Activated B cell treated with CpG ODN at 0.5 μM for 24 hours (primary cell): Measurements from ENCODE around the gene ABHD1. TPM values are rescaled to one million over a fixed set of nuclear protein-coding genes. Genes with fewer than 3 reads are reported as not detected.

ENCODE experiments used
- ATAC-seq: fragments of 200-7000 bp; cut with Tn5 transposase; one replicate; pipeline ENCODE4 v1.10.0; 2021; ENCODE audit warnings: low read depth, mild to moderate bottlenecking, moderate library complexity
- CTCF ChIA-PET: fragments of 350-600 bp; sonication (Branson Sonifier 250); formaldehyde crosslinking; loops from one replicate; lab custom pipeline; 2021; ENCODE audit warnings: antibody characterized with exemption; lab: Charles Lee
- POLR2A ChIA-PET: fragments of 350-600 bp; sonication (Branson Sonifier 250); formaldehyde crosslinking; loops from one replicate; lab custom pipeline; 2021; ENCODE audit warnings: antibody characterized with exemption; lab: Charles Lee
- DNase-seq: peaks from one replicate; pipeline ENCODE4 v3.0.0; 2022
- H3K27ac Mint-ChIP-seq: one replicate; pipeline ENCODE4 v1.8.0; 2020; ENCODE audit warnings: mixed read lengths
- H3K27me3 Mint-ChIP-seq: one replicate; pipeline ENCODE4 v1.8.0; 2021; ENCODE audit warnings: mixed read lengths
- H3K36me3 Mint-ChIP-seq: one replicate; pipeline ENCODE4 v1.8.0; 2021; ENCODE audit warnings: low read depth, mixed read lengths
- H3K4me1 Mint-ChIP-seq: one replicate; pipeline ENCODE4 v1.8.0; 2021; ENCODE audit warnings: mixed read lengths
- H3K4me3 Mint-ChIP-seq: one replicate; pipeline ENCODE4 v1.8.0; 2020; ENCODE audit warnings: mild to moderate bottlenecking, mixed read lengths
- H3K9me3 Mint-ChIP-seq: one replicate; pipeline ENCODE4 v1.8.0; 2020; ENCODE audit warnings: mixed read lengths
- CTCF ChIP-seq: fragments of 200-600 bp; IDR thresholded peaks from one replicate; pipeline ENCODE4 v1.8.0; 2022; ENCODE audit warnings: antibody characterized with exemption, mild to moderate bottlenecking
- intact Hi-C: fragments of 100-400 bp; cut with micrococcal nuclease; formaldehyde crosslinking; loops from one replicate; pipeline ENCODE4 v1.15.1; 2024
- total RNA-seq: library from RNA; stranded (reverse); gene quantifications from 2 replicates; pipeline ENCODE4 v1.2.3, GENCODE V29; 2022

Gene ABHD1
- total RNA-seq, 1 donor from 2014 or later: 1.1 TPM

- no peak overlapping the region for H3K27ac Mint-ChIP-seq
- DNase-seq (no peak), ATAC-seq (no peak)
- H3K27me3 Mint-ChIP-seq: peaks cover 20% of the 10 kb centered on the region
- TF ChIP-seq CTCF: no peak
- no peaks in the 10 kb centered on the region for H3K4me1 Mint-ChIP-seq
- ChIA-PET CTCF (interaction anchor here (1.3 kb wide), 1 partner anchor 18 kb away, joined by 4 read pairs; no protein-coding TSS in a partner anchor), POLR2A (no interaction called here)
- no peaks in the 10 kb centered on the region for H3K9me3 Mint-ChIP-seq
- H3K4me3 Mint-ChIP-seq: no peak overlapping the region
- H3K36me3 Mint-ChIP-seq: no peaks in the 10 kb centered on the region
- intact Hi-C loops: no loop called here
Observed at GRCh38 chr2:27152102-27152795, 28.6 kb downstream of the ABHD1 start.

GRCh38 chr2:27152796-27153464 is 29.3 kb downstream of the ABHD1 start:
- H3K27ac Mint-ChIP-seq: no peak overlapping the region
- no peak for ATAC-seq

GRCh38 chr2:27154488-27154887 is 30.9 kb downstream of the ABHD1 start:
- ATAC-seq: no peak
- ChIA-PET POLR2A (no interaction called here), CTCF (no interaction called here)
- intact Hi-C loops: no loop called here
- DNase-seq: no peak
- H3K9me3 Mint-ChIP-seq: no peaks in the 10 kb centered on the region
- no peak overlapping the region for H3K27ac Mint-ChIP-seq
- TF ChIP-seq CTCF: no peak
- no peak overlapping the region for H3K4me3 Mint-ChIP-seq
- peaks cover 15% of the 10 kb centered on the region for H3K27me3 Mint-ChIP-seq
- no peaks in the 10 kb centered on the region for H3K36me3 Mint-ChIP-seq
- H3K4me1 Mint-ChIP-seq: no peaks in the 10 kb centered on the region

More at GRCh38 chr2:27152796-27153464, 29.3 kb downstream of the ABHD1 start:
- DNase-seq: no peak
- CTCF ChIA-PET: no interaction called here
- TF ChIP-seq CTCF: no peak
- no peak overlapping the region for H3K4me3 Mint-ChIP-seq
- POLR2A ChIA-PET: no interaction called here
- H3K9me3 Mint-ChIP-seq: no peaks in the 10 kb centered on the region
- intact Hi-C loops: no loop called here
- no peaks in the 10 kb centered on the region for H3K36me3 Mint-ChIP-seq
- peaks cover 18% of the 10 kb centered on the region for H3K27me3 Mint-ChIP-seq
- no peaks in the 10 kb centered on the region for H3K4me1 Mint-ChIP-seq

- DNase-seq: no peak
Observed at GRCh38 chr2:27155069-27155520, 31.5 kb downstream of the ABHD1 start.

More at GRCh38 chr2:27155069-27155520, 31.5 kb downstream of the ABHD1 start:
- H3K36me3 Mint-ChIP-seq: no peaks in the 10 kb centered on the region
- CTCF ChIA-PET: no interaction called here
- no peak overlapping the region for H3K4me3 Mint-ChIP-seq
- intact Hi-C loops: no loop called here
- POLR2A ChIA-PET: no interaction called here
- H3K4me1 Mint-ChIP-seq: no peaks in the 10 kb centered on the region
- TF ChIP-seq CTCF: no peak
- no peak for ATAC-seq
- peaks cover 15% of the 10 kb centered on the region for H3K27me3 Mint-ChIP-seq
- H3K27ac Mint-ChIP-seq: no peak overlapping the region
- H3K9me3 Mint-ChIP-seq: no peaks in the 10 kb centered on the region
